ENCODE measurements around the gene AGR2.

DNA sequence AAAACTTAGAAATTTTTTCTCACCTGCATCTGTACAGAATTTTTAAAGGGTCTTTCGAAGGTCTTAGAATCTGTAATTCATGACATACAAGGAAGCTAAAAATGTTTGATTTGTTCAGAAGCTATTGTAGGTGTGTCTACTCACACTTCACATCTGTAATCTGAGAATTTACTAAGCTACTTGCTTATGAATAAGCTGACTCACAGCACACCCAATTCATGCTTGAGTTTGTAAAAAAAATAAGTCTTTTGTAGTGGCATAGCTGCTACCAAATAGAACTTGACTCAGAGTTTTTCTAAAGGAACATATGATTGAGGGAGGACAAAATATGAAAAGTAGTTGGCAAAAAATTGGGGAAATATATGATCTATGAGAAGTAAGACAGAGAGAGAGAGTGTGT lies 12.7 kb upstream of the AGR2 start:
- TF ChIP-seq, protein P1, sequence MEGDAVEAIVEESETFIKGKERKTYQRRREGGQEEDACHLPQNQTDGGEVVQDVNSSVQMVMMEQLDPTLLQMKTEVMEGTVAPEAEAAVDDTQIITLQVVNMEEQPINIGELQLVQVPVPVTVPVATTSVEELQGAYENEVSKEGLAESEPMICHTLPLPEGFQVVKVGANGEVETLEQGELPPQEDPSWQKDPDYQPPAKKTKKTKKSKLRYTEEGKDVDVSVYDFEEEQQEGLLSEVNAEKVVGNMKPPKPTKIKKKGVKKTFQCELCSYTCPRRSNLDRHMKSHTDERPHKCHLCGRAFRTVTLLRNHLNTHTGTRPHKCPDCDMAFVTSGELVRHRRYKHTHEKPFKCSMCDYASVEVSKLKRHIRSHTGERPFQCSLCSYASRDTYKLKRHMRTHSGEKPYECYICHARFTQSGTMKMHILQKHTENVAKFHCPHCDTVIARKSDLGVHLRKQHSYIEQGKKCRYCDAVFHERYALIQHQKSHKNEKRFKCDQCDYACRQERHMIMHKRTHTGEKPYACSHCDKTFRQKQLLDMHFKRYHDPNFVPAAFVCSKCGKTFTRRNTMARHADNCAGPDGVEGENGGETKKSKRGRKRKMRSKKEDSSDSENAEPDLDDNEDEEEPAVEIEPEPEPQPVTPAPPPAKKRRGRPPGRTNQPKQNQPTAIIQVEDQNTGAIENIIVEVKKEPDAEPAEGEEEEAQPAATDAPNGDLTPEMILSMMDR (conservative IDR thresholded peaks at IDR 0.05 in 1 of 2, IDR thresholded peaks at IDR 0.05 in 1 of 2; ENCODE audit: low read depth in 1 of 2, low read length in 2 of 2) = no peak
- no peak for TF ChIP-seq EZH2 (IDR thresholded peaks at IDR 0.05; ENCODE audit: low read length, missing control alignments)
